RWPE2 (cell line): ENCODE data around the gene PERCC1.
A peak's percentile ranks its signal among the peaks of the same experiment; 100 is the strongest.

Source experiments
- ATAC-seq: fragments of 200-7000 bp; cut with Tn5 transposase; 3 replicates; pipeline ENCODE4 v1.9.1; 2021; ENCODE audit warnings: low read depth
- DNase-seq: peaks from one replicate; pipeline ENCODE4 v3.0.0-alpha.2; 2020; ENCODE audit warnings: low spot score
- H3K27ac ChIP-seq: fragments of 450-650 bp; 2 replicates; pipeline ENCODE4 v1.5.1; 2017; ENCODE audit warnings: mild to moderate bottlenecking; ENCODE audit not compliant: poor library complexity, severe bottlenecking
- H3K27me3 ChIP-seq: fragments of 250-450 bp; sonication (Bioruptor Pico); 2 replicates; pipeline ENCODE4 v1.5.1; 2021; ENCODE audit warnings: mild to moderate bottlenecking, moderate library complexity; ENCODE audit not compliant: insufficient read depth, poor library complexity, severe bottlenecking
- H3K36me3 ChIP-seq: fragments of 250-450 bp; sonication (Bioruptor Pico); 2 replicates; pipeline ENCODE4 v1.5.1; 2020; ENCODE audit warnings: low read depth, mild to moderate bottlenecking, moderate library complexity
- H3K4me1 ChIP-seq: fragments of 250-450 bp; sonication (Bioruptor Pico); 2 replicates; pipeline ENCODE4 v1.5.1; 2021; ENCODE audit warnings: mild to moderate bottlenecking, moderate library complexity; ENCODE audit not compliant: insufficient read depth, poor library complexity, severe bottlenecking
- H3K4me3 ChIP-seq: fragments of 250-450 bp; sonication (Bioruptor Pico); 2 replicates; pipeline ENCODE4 v1.5.1; 2021; ENCODE audit warnings: mild to moderate bottlenecking, moderate library complexity; ENCODE audit not compliant: severe bottlenecking
- H3K9me3 ChIP-seq: fragments of 250-450 bp; sonication (Bioruptor Pico); 2 replicates; pipeline ENCODE4 v1.5.1; 2021; ENCODE audit warnings: mild to moderate bottlenecking, moderate library complexity; ENCODE audit not compliant: severe bottlenecking
- CTCF ChIP-seq: fragments of 450-650 bp; IDR thresholded peaks from one replicate; pipeline ENCODE4 v1.5.1; 2017; ENCODE audit warnings: mild to moderate bottlenecking, moderate library complexity; ENCODE audit not compliant: poor library complexity, severe bottlenecking

PERCC1 gene

GRCh38 chr16:1458977-1459341 is 28.1 kb downstream of the PERCC1 start:
- peak; percentile 47 for DNase-seq
- H3K36me3 ChIP-seq = 0 out of 2 replicates have a peak, but pooled peaks cover 2% of the 10 kb centered on the region

DNA sequence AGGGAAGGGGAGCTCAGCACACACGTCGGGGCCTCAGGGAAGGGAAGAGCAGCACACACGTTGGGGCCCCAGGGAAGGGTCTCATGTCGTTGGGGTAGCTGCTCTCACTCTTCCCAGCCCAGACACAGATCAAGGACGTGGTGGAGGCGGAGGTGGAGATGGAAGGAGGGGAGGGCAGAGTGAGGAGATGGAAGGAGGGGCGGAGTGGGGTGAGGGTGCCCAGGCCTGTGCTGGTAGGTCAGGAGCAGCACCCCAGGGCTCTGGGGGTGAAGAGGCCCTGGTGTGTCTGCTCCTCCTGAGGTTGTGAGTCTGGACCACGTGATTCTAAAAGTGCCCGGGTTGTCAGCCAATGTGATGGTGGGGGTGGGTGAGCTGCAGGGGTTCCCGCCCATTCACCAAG is 29.1 kb downstream of the PERCC1 start:
- no peaks in the 10 kb centered on the region for H3K36me3 ChIP-seq
- H3K27ac ChIP-seq = no peak overlapping the region
- H3K4me3 ChIP-seq = no peak overlapping the region
- DNase-seq (no peak), ATAC-seq (no peak)
- no peak for TF ChIP-seq CTCF
- H3K27me3 ChIP-seq = no peaks in the 10 kb centered on the region
- no peaks in the 10 kb centered on the region for H3K9me3 ChIP-seq
- no peaks in the 10 kb centered on the region for H3K4me1 ChIP-seq

More at GRCh38 chr16:1458977-1459341, 28.1 kb downstream of the PERCC1 start:
- no peak for ATAC-seq
- Histone ChIP-seq H3K27me3 (no peaks in the 10 kb centered on the region), H3K27ac (no peak overlapping the region), H3K4me1 (no peaks in the 10 kb centered on the region), H3K4me3 (no peak overlapping the region), H3K9me3 (no peaks in the 10 kb centered on the region)
- TF ChIP-seq CTCF = no peak

GRCh38 chr16:1460602-1461138 is 29.8 kb downstream of the PERCC1 start:
- no peak for ATAC-seq
- Histone ChIP-seq H3K4me3 (no peak overlapping the region), H3K36me3 (no peaks in the 10 kb centered on the region), H3K27me3 (no peaks in the 10 kb centered on the region), H3K27ac (no peak overlapping the region), H3K9me3 (no peaks in the 10 kb centered on the region), H3K4me1 (no peaks in the 10 kb centered on the region)
- TF ChIP-seq CTCF = no peak
- no peak for DNase-seq

DNA sequence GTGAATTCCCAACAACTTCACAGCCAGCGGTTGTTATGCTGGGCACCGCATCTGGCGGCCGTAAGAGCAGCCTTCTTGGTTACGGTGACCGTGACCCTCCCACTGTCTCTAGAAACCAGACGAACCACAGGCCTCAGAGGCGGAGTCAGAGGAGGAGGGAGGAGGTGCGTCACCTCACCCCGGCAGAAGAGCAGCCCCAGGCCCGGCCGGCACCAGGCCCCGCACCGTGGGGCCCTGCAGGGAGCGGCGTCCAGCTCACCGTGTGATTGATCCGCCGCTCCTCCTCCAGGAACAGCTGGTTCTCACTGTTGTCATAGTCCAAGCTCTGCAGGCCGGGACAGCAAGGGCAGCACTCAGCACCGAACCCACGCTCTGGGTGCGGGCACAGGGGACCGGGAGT is 30.3 kb downstream of the PERCC1 start:
- no peaks in the 10 kb centered on the region for H3K4me1 ChIP-seq
- DNase-seq = no peak
- H3K4me3 ChIP-seq = no peak overlapping the region
- ATAC-seq = no peak
- no peaks in the 10 kb centered on the region for H3K36me3 ChIP-seq
- H3K9me3 ChIP-seq = no peaks in the 10 kb centered on the region
- H3K27me3 ChIP-seq = no peaks in the 10 kb centered on the region
- H3K27ac ChIP-seq = no peak overlapping the region
- TF ChIP-seq CTCF = no peak

- DNase-seq (no peak), ATAC-seq (no peak)
- Histone ChIP-seq H3K36me3 (no peaks in the 10 kb centered on the region), H3K9me3 (no peaks in the 10 kb centered on the region), H3K27ac (no peak overlapping the region), H3K4me3 (no peak overlapping the region), H3K4me1 (no peaks in the 10 kb centered on the region), H3K27me3 (no peaks in the 10 kb centered on the region)
- no peak for TF ChIP-seq CTCF
Measured at GRCh38 chr16:1464196-1464893, 33.5 kb downstream of the PERCC1 start.
